Heart right ventricle (tissue), 16 donors: ENCODE results near the gene CREBRF. TPM values are rescaled to one million over a fixed set of nuclear protein-coding genes. Genes with fewer than 3 reads are reported as not detected.

ENCODE experiments used
- ATAC-seq, 8 donors: fragments of 200-7000 bp; cut with Tn5 transposase; one replicate each; pipeline ENCODE4 v1.9.1; 2020; ENCODE audit warnings: mild to moderate bottlenecking in 8 of 8, moderate library complexity in 8 of 8, moderate number of reproducible peaks in 1 of 8
- DNase-seq, 2 donors: peaks; one replicate each; pipeline ENCODE4 v3.0.0-alpha.2; 2020
- H3K27ac ChIP-seq, 10 donors: fragments of 200-600 bp; sonication (generic) in 2 of 10; one replicate each; pipeline versions ENCODE4 v1.5.0 to v1.8.0; 2020 to 2022; ENCODE audit warnings: mild to moderate bottlenecking in 3 of 10
- H3K27me3 ChIP-seq, 7 donors: fragments of 200-600 bp; one replicate each; pipeline ENCODE4 v1.8.0; 2021 to 2022; ENCODE audit warnings: mild to moderate bottlenecking in 2 of 7
- H3K36me3 ChIP-seq, 9 donors: fragments of 200-600 bp; sonication (generic) in 1 of 9; one replicate each; pipeline versions ENCODE4 v1.5.0 to v1.8.0; 2020 to 2022; ENCODE audit warnings: mild to moderate bottlenecking in 2 of 9
- H3K4me1 ChIP-seq, 9 donors: fragments of 200-600 bp; sonication (generic) in 1 of 9; one replicate each; pipeline versions ENCODE4 v1.5.0 to v1.8.0; 2020 to 2022; ENCODE audit warnings: mild to moderate bottlenecking in 4 of 9
- H3K4me3 ChIP-seq, 10 donors: fragments of 200-600 bp; sonication (generic) in 2 of 10; one replicate each; pipeline versions ENCODE4 v1.5.0 to v1.8.0; 2020 to 2022; ENCODE audit warnings: mild to moderate bottlenecking in 7 of 10, moderate library complexity in 2 of 10
- H3K9me3 ChIP-seq, 11 donors: fragments of 200-600 bp in 10 of 11; sonication (generic) in 2 of 11; one replicate each; pipeline versions ENCODE4 v1.5.0 to v1.8.0; 2013 to 2022; ENCODE audit warnings: mild to moderate bottlenecking in 2 of 11, control low read depth in 1 of 11, moderate library complexity in 1 of 11
- CTCF ChIP-seq, 9 donors: fragments of 200-600 bp; sonication (generic) in 2 of 9; IDR thresholded peaks; one replicate each; pipeline versions ENCODE4 v1.5.0 to v1.8.0; 2021 to 2022; ENCODE audit warnings: antibody characterized with exemption in 9 of 9, mild to moderate bottlenecking in 5 of 9, moderate library complexity in 1 of 9
- WGBS, 2 donors: extraction: QIAGEN DNeasy Blood & Tissue Kit; methylation state at CpG; one replicate each; pipeline ENCODE4 v1.1.7; 2013; ENCODE audit warnings: inconsistent platforms in 1 of 2; 5-methylcytosine and 5-hydroxymethylcytosine counted together
- intact Hi-C, 10 donors: fragments of 100-400 bp; cut with DNase I; formaldehyde crosslinking; loops; one replicate each; pipeline versions ENCODE4 v1.11.1 to v1.14.2; 2022
- polyA plus RNA-seq, 2 donors: library from polyadenylated mRNA; stranded (reverse); fragments of 200-250 nt; gene quantifications; one replicate each; pipeline ENCODE4 v1.2.3, GENCODE V29; 2013
- total RNA-seq, 10 donors: library from RNA; stranded (reverse); fragmentation: NEBNext Ultra II Directional in 3 of 10; extraction: Animal tissue kit (Norgen Biotek cat#: 25700) in 3 of 10; gene quantifications; one replicate each; pipeline versions ENCODE4 v1.2.1 to v1.2.4, GENCODE V29; 2021 to 2023
- donor health status: Arrhythmogenic right ventricular cardiomyopathy.
- donor health status: ischemic (EF 13 %, LVEDD 7.1; RV severe dilation, severe dysfunction).
- donor health status: healthy with polysubstance abuse.
- donor health status: DM: no; HTN: yes; CAD: no.
- donor health status: DM: no; HTN: no; CAD: no.
- donor health status: ischemic (EF 25% LVEDD 6.9; RV normal size, moderate dysfunction).
- donor health status: ischemic (EF 25% LVEDD 5.7; RV mildly dilated, moderate dysfunction).
- donor health status: healthy.
- donor health status: DM: yes; HTN: yes; CAD: no.
- donor health status: Ischemic cardiomyopathy.
- donor health status: ischemic (EF 35%, LVEDD 5.7; RV mildly dilated, moderate dysfunction).
- donor health status: nonischemic (EF 11% LVEDD 7.7; RV severe dilation, severe dysfunction).
- donor health status: DM: yes; HTN: yes; CAD: no.
- donor health status: PGD.
- donor health status: ischemic (EF 29% LVEDD 5.4; RV normal size, mild dysfunction).
- donor health status: nonischemic (EF 23%, LVEDD 6.1; RV moderate dilation, normal function).

The CREBRF gene
- total and polyA plus RNA-seq, 12 donors, result 1.5 to 31.1 (median 27.7) TPM

DNA sequence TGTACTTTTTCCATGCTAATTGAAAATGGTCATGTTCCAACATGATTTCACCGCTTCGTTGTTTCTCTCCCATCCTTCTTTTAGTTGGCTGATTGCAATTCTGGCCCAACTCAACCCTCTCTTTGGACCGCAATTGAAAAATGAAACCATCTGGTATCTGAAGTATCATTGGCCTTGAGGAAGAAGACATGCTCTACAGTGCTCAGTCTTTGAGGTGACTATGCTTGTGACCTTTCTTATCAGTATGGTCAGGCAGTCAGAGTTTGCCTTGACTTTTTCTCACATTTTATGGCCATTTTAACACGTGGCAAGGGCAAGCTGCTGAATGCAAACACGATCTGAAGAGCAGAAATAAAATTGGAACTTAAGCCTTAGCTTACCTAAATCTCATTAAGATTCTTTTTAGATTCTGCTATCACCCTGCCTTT lies 36.0 kb upstream of the CREBRF start:
- WGBS, 2 donors, result 58 to 61% methylated on average over 5 of the region's 5 CpGs
- ATAC-seq (no peak), DNase-seq (no peak)

DNA sequence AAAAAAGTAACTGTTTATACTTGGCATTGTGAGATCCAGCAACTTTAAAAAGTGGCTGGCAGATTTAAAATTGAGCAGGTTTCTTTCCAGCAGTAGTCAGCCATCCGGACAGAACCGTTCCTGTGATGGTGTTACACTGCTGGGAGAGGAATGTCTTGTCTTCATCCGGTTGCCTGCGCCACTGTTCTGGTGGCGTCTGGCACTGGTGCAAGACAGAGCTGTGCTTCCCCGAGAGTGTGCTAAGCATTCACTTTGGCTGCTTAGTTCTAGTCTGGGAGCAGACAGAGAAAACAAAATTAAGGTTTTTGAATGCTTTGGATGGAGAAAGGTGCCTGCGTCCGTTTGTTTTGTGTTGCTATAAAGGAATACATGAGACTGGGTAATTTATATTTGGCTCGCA lies 35.5 kb upstream of the CREBRF start:
- WGBS, 2 donors, result 72% methylated on average over 9 of the region's 9 CpGs
- ATAC-seq (peak in 7 of 8 donors; percentile 37 to 71 (median 67)), DNase-seq (no peak)
- H3K9me3 ChIP-seq, result no peaks in the 10 kb centered on the region
- intact Hi-C loops, result no loop called here
- no peak for TF ChIP-seq CTCF (IDR thresholded peaks at IDR 0.05)
- H3K27me3 ChIP-seq, result no peaks in the 10 kb centered on the region
- peak overlapping the region in 8 of 10 donors; percentile 0 to 80 (median 39) for H3K27ac ChIP-seq
- peaks cover 2 to 62% (median 24%) of the 10 kb centered on the region in 9 donors for H3K4me1 ChIP-seq
- peaks cover 0 to 55% (median 3%) of the 10 kb centered on the region in 9 donors for H3K36me3 ChIP-seq
- no peak overlapping the region for H3K4me3 ChIP-seq

More for the DNA sequence above, 36.0 kb upstream of the CREBRF start:
- Histone ChIP-seq H3K4me3 (no peak overlapping the region), H3K4me1 (peaks cover 2 to 65% (median 28%) of the 10 kb centered on the region in 9 donors), H3K27me3 (no peaks in the 10 kb centered on the region), H3K9me3 (no peaks in the 10 kb centered on the region), H3K36me3 (peaks cover 0 to 50% (median 3%) of the 10 kb centered on the region in 9 donors), H3K27ac (peak overlapping the region in 8 of 10 donors; percentile 0 to 90 (median 40))
- TF ChIP-seq CTCF (IDR thresholded peaks at IDR 0.05), result no peak
- intact Hi-C loops, result no loop called here

- no peak overlapping the region for H3K27ac ChIP-seq
- H3K4me1 ChIP-seq, result peaks cover 15 to 55% (median 36%) of the 10 kb centered on the region in 9 donors
- ATAC-seq, result no peak
- peaks cover 0 to 46% (median 3%) of the 10 kb centered on the region in 9 donors for H3K36me3 ChIP-seq
- DNase-seq, result no peak
- H3K9me3 ChIP-seq, result no peaks in the 10 kb centered on the region
- H3K4me3 ChIP-seq, result no peak overlapping the region
- TF ChIP-seq CTCF (IDR thresholded peaks at IDR 0.05), result no peak
- WGBS, 2 donors, result 78 to 79% methylated on average over 6 of the region's 6 CpGs
- no peaks in the 10 kb centered on the region for H3K27me3 ChIP-seq
- intact Hi-C loops, result no loop called here
Observed at GRCh38 chr5:173025651-173026050, 30.5 kb upstream of the CREBRF start.

- Histone ChIP-seq H3K27ac (peak overlapping the region in 3 of 10 donors; percentile 14 to 79 (median 52)), H3K4me1 (peaks cover 14 to 44% (median 36%) of the 10 kb centered on the region in 9 donors), H3K4me3 (no peak overlapping the region), H3K36me3 (peaks cover 0 to 28% (median 0%) of the 10 kb centered on the region in 9 donors), H3K9me3 (no peaks in the 10 kb centered on the region), H3K27me3 (no peaks in the 10 kb centered on the region)
- WGBS, 2 donors, result 81 to 86% methylated on average over 7 of the region's 7 CpGs
- ATAC-seq, result no peak
- no peak for DNase-seq
- intact Hi-C loops, result no loop called here
- no peak for TF ChIP-seq CTCF (IDR thresholded peaks at IDR 0.05)
Observed at GRCh38 chr5:173027905-173028304, 28.2 kb upstream of the CREBRF start.
